Panc1 (cell line): ENCODE measurements around the gene TANC1.

Experiments
- CTCF ChIP-seq: fragments of 450-650 bp; IDR thresholded peaks from 2 replicates; pipeline ENCODE4 v1.5.1; 2017; ENCODE audit warnings: mild to moderate bottlenecking
- POLR2AphosphoS5 ChIP-seq: IDR thresholded peaks from 2 replicates; pipeline ENCODE4 v1.6.1; 2012; ENCODE audit warnings: mild to moderate bottlenecking, low read depth, low read length, moderate library complexity
- REST ChIP-seq, 2 experiments: IDR thresholded peaks; 2 replicates each; pipeline ENCODE4 v1.6.1; 2011 to 2012; ENCODE audit warnings: low read depth in 2 of 2, control low read depth in 1 of 2, low read length in 1 of 2, mild to moderate bottlenecking in 1 of 2, moderate library complexity in 1 of 2; ENCODE audit not compliant: insufficient read depth in 1 of 2
- TCF7L2 ChIP-seq: IDR thresholded peaks from 2 replicates; pipeline ENCODE4 v1.6.1; 2011; ENCODE audit warnings: mild to moderate bottlenecking, low read depth, low read length, inconsistent platforms

GRCh38 chr2:158969162-158969714 is 798 bp downstream of the TANC1 start:
- no peak for TF ChIP-seq REST (IDR thresholded peaks at IDR 0.05; ENCODE audit: insufficient read depth in 1 of 2, low read depth in 2 of 2, low read length in 1 of 2)
- no peak for TF ChIP-seq CTCF
- TF ChIP-seq POLR2AphosphoS5: no peak
- no peak for TF ChIP-seq TCF7L2
